ENCODE results near the gene GRIK4.

- TF ChIP-seq CTCF (conservative IDR thresholded peaks at IDR 0.05; ENCODE audit: low read depth, low read length) (no peak), EZH2 (IDR thresholded peaks at IDR 0.05; ENCODE audit: low read length, unreplicated experiment) (no peak)
Observed at GRCh38 chr11:120555433-120555773, 43.9 kb downstream of the GRIK4 start.

Measured in PC-3 (cell line).